Peyer's patch (tissue), 4 donors: ENCODE results near the gene GLRX3.

ENCODE experiments used
- POLR2A ChIP-seq, 2 donors: fragments of 450-650 bp; IDR thresholded peaks; one replicate each; pipeline ENCODE4 v1.5.1; 2017; ENCODE audit warnings: antibody characterized with exemption in 2 of 2, mild to moderate bottlenecking in 2 of 2, moderate library complexity in 2 of 2
- TF ChIP-seq, protein P1 (sequence below), 6 experiments: fragments of 450-650 bp in 4 of 6; fragments of 200-600 bp in 2 of 6; sonication (generic) in 1 of 6; IDR thresholded peaks; one replicate each; pipeline ENCODE4 v1.5.1; 2017 to 2019; ENCODE audit warnings: antibody characterized with exemption in 6 of 6, mild to moderate bottlenecking in 3 of 6, moderate library complexity in 1 of 6

DNA sequence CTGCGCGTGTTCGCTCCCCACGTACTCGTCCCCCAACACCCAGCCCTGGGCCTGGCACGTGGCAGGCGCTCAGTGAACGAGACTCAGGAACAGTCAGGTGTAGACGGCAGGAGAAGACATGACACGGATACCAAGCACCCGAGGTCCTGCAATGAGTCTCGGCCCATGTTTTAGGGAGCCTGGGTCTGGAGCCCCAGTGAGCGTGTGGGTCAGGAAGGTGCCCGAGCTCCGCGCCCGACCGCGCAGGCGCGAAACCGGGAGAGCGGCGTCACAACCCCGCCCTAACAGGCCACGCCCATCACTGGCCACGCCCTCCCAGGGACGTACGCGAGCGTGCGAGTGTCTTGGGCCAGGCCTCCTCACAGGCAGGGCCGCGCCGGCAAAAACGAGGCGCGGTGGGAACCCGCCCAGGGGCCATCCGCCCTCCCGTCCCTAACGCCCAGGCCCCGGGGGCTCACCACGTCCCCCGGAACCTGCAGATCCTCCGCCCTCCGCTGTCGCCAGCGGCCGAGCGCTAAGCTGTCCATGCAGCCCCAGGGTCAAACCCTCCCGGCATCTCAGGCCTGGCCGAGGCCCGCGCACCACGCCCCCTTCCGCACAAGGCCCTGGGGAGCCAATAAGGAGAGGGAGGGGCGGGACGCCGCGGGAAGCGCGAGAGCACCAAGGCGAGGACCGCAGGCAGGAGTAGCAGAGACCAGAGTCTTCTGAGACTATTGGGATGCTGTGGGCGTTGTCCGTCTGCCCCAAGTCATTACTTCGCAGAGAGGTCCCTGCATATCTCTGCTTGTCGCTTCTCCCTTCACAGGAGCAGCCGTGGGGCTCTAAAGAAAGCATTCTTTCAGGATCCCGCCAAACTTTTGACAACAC lies 25.7 kb upstream of the GLRX3 start, which contains the start of gene C10orf143:
- TF ChIP-seq, protein P1, sequence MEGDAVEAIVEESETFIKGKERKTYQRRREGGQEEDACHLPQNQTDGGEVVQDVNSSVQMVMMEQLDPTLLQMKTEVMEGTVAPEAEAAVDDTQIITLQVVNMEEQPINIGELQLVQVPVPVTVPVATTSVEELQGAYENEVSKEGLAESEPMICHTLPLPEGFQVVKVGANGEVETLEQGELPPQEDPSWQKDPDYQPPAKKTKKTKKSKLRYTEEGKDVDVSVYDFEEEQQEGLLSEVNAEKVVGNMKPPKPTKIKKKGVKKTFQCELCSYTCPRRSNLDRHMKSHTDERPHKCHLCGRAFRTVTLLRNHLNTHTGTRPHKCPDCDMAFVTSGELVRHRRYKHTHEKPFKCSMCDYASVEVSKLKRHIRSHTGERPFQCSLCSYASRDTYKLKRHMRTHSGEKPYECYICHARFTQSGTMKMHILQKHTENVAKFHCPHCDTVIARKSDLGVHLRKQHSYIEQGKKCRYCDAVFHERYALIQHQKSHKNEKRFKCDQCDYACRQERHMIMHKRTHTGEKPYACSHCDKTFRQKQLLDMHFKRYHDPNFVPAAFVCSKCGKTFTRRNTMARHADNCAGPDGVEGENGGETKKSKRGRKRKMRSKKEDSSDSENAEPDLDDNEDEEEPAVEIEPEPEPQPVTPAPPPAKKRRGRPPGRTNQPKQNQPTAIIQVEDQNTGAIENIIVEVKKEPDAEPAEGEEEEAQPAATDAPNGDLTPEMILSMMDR (IDR thresholded peaks at IDR 0.05): no peak
- peak; percentile 82 to 83 for TF ChIP-seq POLR2A (IDR thresholded peaks at IDR 0.05)
